ENCODE results near the gene TCN1.
"Not testable (repeated sequence)": the region's sequence is repeated elsewhere in the genome, so short reads cannot be mapped to it uniquely, and the experiment has no call there.

The TCN1 gene

GRCh38 chr11:59866397-59866796 is at the start of gene TCN1:
TSS of gene TCN1 (minus strand) at chr11:59866487. CDS start at chr11:59866470, 17 bp downstream.
- peak; percentile 7 for DNase-seq

DNA sequence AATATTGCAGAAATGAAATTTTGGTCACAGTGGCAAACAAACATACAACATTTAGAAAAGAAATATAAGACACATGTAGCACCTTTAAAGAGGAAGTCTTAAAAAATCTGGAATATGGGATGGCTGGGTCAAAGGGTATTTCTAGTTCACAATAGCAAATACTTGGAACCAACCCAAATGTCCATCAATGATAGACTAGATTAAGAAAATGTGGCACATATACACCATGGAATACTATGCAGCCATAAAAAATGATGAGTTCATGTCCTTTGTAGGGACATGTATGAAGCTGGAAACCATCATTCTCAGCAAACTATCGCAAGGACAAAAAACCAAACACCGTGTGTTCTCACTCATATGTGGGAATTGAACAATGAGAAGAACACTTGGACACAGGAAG is 37.3 kb upstream of the TCN1 start:
- not testable (repeated sequence) for DNase-seq

- DNase-seq, result no peak
These were observed 35.0 kb upstream of the TCN1 start for GRCh38 chr11:59901306-59901705.

- DNase-seq, result no peak
These were observed 34.3 kb upstream of the TCN1 start for GRCh38 chr11:59900366-59901126.

- DNase-seq, result no peak
These were observed 33.2 kb upstream of the TCN1 start for GRCh38 chr11:59899532-59899931.

GRCh38 chr11:59898650-59899049 is 32.4 kb upstream of the TCN1 start:
- no peak for DNase-seq

DNA sequence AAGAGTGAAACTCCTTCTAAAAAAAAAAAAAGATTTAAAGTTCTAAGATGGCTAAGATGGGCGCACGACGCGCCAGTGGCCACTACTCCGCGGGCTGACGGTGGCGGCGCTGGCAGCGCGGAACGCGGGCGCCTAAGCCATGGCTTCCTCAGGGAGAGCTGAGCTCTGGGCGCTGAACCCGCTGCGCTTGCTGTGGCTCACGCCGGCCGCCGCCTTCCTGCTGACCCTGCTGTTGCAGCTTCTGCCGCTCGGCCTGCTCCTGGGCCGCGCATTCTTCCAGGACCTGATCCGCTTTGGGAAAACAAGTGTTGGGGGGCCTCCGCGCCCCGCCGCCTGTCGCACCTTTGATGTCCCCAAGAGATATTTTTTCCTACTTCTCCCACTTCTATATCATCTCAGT is 31.8 kb upstream of the TCN1 start:
- DNase-seq, result no peak

- no peak for DNase-seq
These were observed 28.3 kb upstream of the TCN1 start for GRCh38 chr11:59894616-59895015.

DNA sequence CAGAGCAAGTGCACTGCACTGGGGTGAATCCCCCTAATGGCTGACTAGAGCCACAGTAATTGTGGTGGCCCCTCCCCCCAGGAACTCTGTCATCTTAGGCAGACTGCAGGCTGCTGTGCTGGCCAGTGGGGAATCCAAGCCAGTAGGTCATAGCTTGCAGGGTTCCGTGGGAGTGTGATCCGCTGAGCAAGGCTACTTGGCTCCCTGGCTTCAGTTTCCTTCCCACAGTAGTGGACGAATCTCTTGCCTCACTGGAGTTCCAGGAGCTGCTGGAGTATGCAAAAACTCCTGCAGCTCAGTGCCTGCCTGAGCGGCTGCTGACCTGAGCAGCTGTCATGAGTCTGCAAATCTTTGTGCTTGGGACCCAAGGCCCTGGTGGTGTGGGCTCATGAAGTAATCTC is 25.5 kb upstream of the TCN1 start:
- DNase-seq, result no peak

DNA sequence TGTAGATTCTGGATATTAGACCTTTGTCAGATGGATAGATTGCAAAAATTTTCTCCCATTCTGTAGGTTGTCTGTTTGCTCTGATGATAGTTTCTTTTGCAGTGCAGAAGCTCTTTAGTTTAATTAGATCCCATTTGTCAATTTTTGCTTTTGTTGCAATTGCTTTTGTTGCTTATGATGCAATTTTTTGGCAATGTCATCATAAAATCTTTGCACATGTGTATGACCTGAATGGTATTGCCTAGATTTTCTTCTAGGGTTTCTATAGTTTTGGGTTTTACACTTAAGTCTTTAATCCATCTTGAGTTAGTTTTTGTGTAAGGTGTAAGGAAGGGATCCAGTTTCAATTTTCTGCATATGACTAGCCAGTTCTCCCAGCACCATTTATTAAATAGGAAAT is 20.9 kb upstream of the TCN1 start:
- DNase-seq, result not testable (repeated sequence)

- no peak for DNase-seq
These were observed 17.3 kb upstream of the TCN1 start for GRCh38 chr11:59883597-59883996.

DNA sequence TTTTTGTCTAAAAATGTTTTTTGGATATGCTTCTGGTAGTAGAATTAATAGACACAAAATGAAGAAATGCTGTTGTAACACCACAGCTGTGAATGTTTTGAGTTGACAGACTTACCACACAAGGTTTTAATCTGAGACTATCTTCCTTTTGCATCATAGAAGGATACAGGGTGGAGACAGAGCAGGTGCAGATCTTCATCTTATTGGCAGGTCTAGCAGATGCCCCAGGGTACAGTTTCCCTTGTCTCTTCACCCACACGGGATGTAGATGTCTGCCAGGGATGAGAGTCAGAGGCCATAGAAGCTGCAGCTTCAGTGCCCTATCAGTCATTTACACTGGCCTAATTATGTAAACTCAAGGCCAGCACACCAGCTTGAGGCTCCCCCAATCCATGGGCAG is 13.3 kb upstream of the TCN1 start:
- no peak for DNase-seq

GRCh38 chr11:59878575-59878974 is 12.3 kb upstream of the TCN1 start, which contains the start of gene OOSP3:
TSS of gene OOSP3 (plus strand) at chr11:59878782. CDS start at chr11:59878809, 27 bp downstream.
- no peak for DNase-seq

DNA sequence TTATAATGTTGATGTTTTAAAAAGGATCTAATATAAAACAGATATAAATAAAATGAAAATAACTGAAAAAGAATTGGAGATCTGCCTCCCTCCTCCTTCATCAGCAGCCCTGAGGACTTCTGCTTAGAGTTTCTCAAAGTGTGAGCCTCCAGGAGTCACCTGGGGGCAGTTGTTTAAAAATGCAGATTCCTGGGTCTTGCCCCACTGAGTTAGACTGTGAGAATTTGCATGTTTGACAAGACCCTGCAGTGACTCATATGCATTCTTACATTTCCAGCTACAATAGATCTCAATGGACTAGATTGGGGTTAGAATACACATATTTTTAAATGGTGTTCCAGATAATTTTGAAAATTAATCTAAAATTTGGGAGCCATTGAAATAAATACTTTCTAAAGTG is 11.5 kb upstream of the TCN1 start:
- DNase-seq, result no peak

DNA sequence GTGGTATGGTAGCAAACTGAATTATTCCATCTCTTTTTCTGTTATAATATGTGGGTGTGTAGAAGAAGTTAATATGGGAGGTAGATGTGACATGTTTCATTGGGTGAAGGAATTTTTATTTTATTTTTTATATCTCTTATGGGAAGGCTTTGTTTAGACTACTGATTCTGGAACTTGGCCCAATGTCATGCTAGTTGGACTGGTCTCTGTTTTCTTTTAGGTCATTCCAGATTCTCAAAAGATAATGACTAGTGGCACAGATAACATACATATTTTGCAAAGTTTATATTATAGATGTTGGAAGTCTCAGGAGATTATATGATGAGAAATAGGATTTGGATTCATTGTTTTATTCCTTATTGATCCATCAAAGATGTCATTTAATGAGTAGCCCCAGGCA is 11.0 kb upstream of the TCN1 start:
- no peak for DNase-seq

- no peak for DNase-seq
These were observed 9.7 kb upstream of the TCN1 start for GRCh38 chr11:59875856-59876519.

GRCh38 chr11:59872076-59872475 is 5.8 kb upstream of the TCN1 start:
- no peak for DNase-seq

GRCh38 chr11:59867946-59868345 is 1.7 kb upstream of the TCN1 start:
- no peak for DNase-seq

DNA sequence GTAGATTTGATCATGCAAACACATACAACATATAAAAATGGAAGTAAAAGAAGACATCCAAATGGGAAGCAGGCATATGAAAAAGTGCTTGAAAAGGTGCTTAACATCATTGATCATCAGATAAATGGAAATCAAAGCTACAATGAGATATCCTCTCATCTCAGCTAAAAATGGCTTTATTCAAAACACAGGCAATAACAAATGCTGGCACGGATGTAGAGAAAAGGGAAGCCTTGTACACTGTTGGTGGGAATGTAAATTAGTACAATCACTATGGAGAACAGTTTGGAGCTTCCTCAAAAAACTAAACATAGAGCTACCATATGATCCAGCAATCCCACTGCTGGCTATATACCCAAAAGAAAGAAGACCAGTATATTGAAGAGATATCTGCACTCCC is 549 bp upstream of the TCN1 start:
- DNase-seq, result no peak

DNA sequence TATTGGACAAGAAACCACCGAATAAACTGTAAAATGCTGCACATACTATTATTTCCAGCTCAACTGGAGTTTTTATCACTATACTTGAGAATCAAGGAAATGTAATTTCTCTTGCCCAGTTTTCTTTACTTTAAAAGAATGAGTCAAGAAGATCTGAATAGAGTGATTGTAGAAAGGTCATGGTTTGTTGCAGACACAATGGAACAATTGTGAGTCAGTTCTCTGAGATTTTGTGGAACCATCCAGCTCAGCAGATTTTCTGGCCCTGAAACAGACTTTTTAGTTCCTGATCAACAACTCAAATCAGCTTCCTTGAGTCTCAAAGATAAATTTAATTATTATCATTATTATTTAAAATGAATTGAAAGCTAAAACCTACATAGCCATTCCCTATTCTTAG is 1.3 kb downstream of the TCN1 start:
- DNase-seq, result no peak

- no peak for DNase-seq
These were observed 4.0 kb downstream of the TCN1 start for GRCh38 chr11:59862252-59862651.

- no peak for DNase-seq
These were observed 6.6 kb downstream of the TCN1 start for GRCh38 chr11:59859673-59860072.

- DNase-seq, result peak; percentile 46
These were observed 8.6 kb downstream of the TCN1 start for GRCh38 chr11:59857439-59858434.
